Measurements from ENCODE around the gene WDR86. TPM values are rescaled to one million over a fixed set of nuclear protein-coding genes. Genes with fewer than 3 reads are reported as not detected.

WDR86 gene
- total RNA-seq, 1 donor from 2014 or later: 83.0 TPM

GRCh38 chr7:151435971-151436370, 26.1 kb upstream of the WDR86 start:
- H3K4me1 Mint-ChIP-seq (ENCODE audit: unreplicated experiment): peaks cover 13% of the 10 kb centered on the region
- DNase-seq (ENCODE audit: extremely low spot score, unreplicated experiment): no peak
- no peaks in the 10 kb centered on the region for H3K36me3 Mint-ChIP-seq
- TF ChIP-seq CTCF (conservative IDR thresholded peaks at IDR 0.05): no peak
- H3K9me3 Mint-ChIP-seq: no peaks in the 10 kb centered on the region
- H3K27me3 Mint-ChIP-seq: no peaks in the 10 kb centered on the region
- H3K27ac Mint-ChIP-seq: no peak overlapping the region
- no peak overlapping the region for H3K4me3 Mint-ChIP-seq

- DNase-seq (ENCODE audit: extremely low spot score, unreplicated experiment): no peak
- H3K36me3 Mint-ChIP-seq: no peaks in the 10 kb centered on the region
- H3K27ac Mint-ChIP-seq: no peak overlapping the region
- H3K9me3 Mint-ChIP-seq: no peaks in the 10 kb centered on the region
- no peak for TF ChIP-seq CTCF (conservative IDR thresholded peaks at IDR 0.05)
- peaks cover 8% of the 10 kb centered on the region for H3K4me1 Mint-ChIP-seq (ENCODE audit: unreplicated experiment)
- no peaks in the 10 kb centered on the region for H3K27me3 Mint-ChIP-seq
- no peak overlapping the region for H3K4me3 Mint-ChIP-seq
Measured at GRCh38 chr7:151435103-151435916, 25.5 kb upstream of the WDR86 start.

GRCh38 chr7:151434549-151434948, 24.7 kb upstream of the WDR86 start:
- no peak for TF ChIP-seq CTCF (conservative IDR thresholded peaks at IDR 0.05)
- Mint-ChIP-seq H3K36me3 (no peaks in the 10 kb centered on the region), H3K27ac (no peak overlapping the region), H3K9me3 (no peaks in the 10 kb centered on the region), H3K4me3 (no peak overlapping the region), H3K4me1 (ENCODE audit: unreplicated experiment) (peaks cover 11% of the 10 kb centered on the region), H3K27me3 (no peaks in the 10 kb centered on the region)
- no peak for DNase-seq (ENCODE audit: extremely low spot score, unreplicated experiment)

GRCh38 chr7:151433721-151434400, 24.0 kb upstream of the WDR86 start:
- no peak for TF ChIP-seq CTCF (conservative IDR thresholded peaks at IDR 0.05)
- H3K36me3 Mint-ChIP-seq: no peaks in the 10 kb centered on the region
- no peak overlapping the region for H3K4me3 Mint-ChIP-seq
- H3K27me3 Mint-ChIP-seq: no peaks in the 10 kb centered on the region
- no peak overlapping the region for H3K27ac Mint-ChIP-seq
- DNase-seq (ENCODE audit: extremely low spot score, unreplicated experiment): no peak
- peaks cover 18% of the 10 kb centered on the region for H3K4me1 Mint-ChIP-seq (ENCODE audit: unreplicated experiment)
- no peaks in the 10 kb centered on the region for H3K9me3 Mint-ChIP-seq

- Mint-ChIP-seq H3K4me1 (ENCODE audit: unreplicated experiment) (peaks cover 27% of the 10 kb centered on the region), H3K27ac (no peak overlapping the region), H3K4me3 (no peak overlapping the region), H3K9me3 (no peaks in the 10 kb centered on the region), H3K27me3 (no peaks in the 10 kb centered on the region), H3K36me3 (no peaks in the 10 kb centered on the region)
- no peak for TF ChIP-seq CTCF (conservative IDR thresholded peaks at IDR 0.05)
- DNase-seq (ENCODE audit: extremely low spot score, unreplicated experiment): no peak
Measured at GRCh38 chr7:151432658-151433521, 23.1 kb upstream of the WDR86 start.

All from type B pancreatic cell (in vitro differentiated cells).